Bronchial epithelial cell (primary cell): Measurements from ENCODE around the gene SCOC. TPM values are rescaled to one million over a fixed set of nuclear protein-coding genes. Genes with fewer than 3 reads are reported as not detected.

Source experiments
- DNase-seq: peaks from one replicate; pipeline ENCODE4 v3.0.0-alpha.2; 2010; ENCODE audit warnings: low read depth
- FAIRE-seq: peaks from 2 replicates; lab custom pipeline; 2011; peaks lifted over from hg19 to GRCh38; lab: Jason Lieb, UNC
- H3K27me3 ChIP-seq: 2 replicates; pipeline ENCODE4 v1.5.1; 2011; ENCODE audit warnings: low read length; ENCODE audit not compliant: control insufficient read depth, insufficient read depth
- H3K36me3 ChIP-seq: 2 replicates; pipeline ENCODE4 v1.5.1; 2011; ENCODE audit warnings: low read length; ENCODE audit not compliant: control insufficient read depth, insufficient read depth
- H3K4me3 ChIP-seq: 2 replicates; pipeline ENCODE4 v1.5.1; 2011; ENCODE audit warnings: mild to moderate bottlenecking, low read depth, low read length, control low read depth
- total RNA-seq: library from RNA; depleted of rRNA; stranded (reverse); fragments of >200 nt; gene quantifications from 2 replicates; pipeline ENCODE4 v1.2.1, GENCODE V29; 2014
- TF ChIP-seq, protein P1 (sequence below): IDR thresholded peaks from 2 replicates; pipeline ENCODE4 v1.5.1; 2011; ENCODE audit warnings: mild to moderate bottlenecking, moderate library complexity, low read length, control low read depth, inconsistent platforms; ENCODE audit not compliant: insufficient read depth, severe bottlenecking

The SCOC gene
- total RNA-seq = 61.9 and 81.0 TPM in 2 replicates

DNA sequence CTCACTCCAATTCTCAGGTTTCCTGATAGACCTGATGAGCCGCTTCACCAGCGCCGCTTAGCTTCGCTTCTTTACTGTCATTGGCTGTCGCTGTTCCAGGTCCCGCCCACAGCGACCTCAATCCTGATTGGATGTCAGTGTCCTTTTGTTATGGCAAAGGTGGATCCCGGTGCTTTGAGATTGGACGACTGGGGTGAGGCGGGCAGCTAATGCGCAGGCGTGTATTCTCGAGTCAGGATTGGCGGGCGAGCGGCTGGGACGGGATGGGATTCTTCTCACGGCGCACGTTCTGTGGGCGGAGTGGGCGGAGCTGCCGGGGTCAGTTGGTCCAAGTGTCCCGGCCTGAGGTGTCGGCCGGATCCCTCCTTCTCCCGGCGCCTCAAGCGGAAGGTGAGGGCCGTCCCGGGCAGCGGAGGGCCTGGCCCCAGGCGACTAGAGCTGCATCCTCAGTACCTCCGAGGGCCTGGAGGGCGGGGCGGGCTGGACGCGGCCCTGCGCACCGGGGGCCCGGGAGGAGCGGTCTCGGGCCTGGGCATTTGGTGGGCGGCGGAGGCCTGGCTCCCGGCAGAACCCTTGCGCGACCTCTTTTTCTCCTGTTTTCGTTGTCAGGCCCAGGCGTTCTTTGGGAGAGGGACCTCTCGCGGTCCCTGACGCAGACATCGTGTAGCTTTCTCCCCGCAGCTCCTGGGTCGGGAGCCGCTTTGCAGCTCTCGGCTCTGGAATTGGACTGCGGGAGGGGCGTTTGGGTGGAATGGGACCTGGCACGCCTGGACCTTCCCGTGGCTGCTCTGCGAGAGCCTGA is at the start of gene SCOC:
Gene SCOC (plus strand): TSS at position 319 of the 802 bp plus-strand sequence. CDS start 5,525 bp downstream, outside the sequence.
- Histone ChIP-seq H3K4me3 (peak within 1 kb of the TSS; percentile 81), H3K36me3 (no peaks in the 10 kb centered on the region), H3K27me3 (no peaks in the 10 kb centered on the region)
- peak; percentile 99 for FAIRE-seq
- peak; percentile 99 for DNase-seq
- TF ChIP-seq, protein P1, sequence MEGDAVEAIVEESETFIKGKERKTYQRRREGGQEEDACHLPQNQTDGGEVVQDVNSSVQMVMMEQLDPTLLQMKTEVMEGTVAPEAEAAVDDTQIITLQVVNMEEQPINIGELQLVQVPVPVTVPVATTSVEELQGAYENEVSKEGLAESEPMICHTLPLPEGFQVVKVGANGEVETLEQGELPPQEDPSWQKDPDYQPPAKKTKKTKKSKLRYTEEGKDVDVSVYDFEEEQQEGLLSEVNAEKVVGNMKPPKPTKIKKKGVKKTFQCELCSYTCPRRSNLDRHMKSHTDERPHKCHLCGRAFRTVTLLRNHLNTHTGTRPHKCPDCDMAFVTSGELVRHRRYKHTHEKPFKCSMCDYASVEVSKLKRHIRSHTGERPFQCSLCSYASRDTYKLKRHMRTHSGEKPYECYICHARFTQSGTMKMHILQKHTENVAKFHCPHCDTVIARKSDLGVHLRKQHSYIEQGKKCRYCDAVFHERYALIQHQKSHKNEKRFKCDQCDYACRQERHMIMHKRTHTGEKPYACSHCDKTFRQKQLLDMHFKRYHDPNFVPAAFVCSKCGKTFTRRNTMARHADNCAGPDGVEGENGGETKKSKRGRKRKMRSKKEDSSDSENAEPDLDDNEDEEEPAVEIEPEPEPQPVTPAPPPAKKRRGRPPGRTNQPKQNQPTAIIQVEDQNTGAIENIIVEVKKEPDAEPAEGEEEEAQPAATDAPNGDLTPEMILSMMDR = no peak

DNA sequence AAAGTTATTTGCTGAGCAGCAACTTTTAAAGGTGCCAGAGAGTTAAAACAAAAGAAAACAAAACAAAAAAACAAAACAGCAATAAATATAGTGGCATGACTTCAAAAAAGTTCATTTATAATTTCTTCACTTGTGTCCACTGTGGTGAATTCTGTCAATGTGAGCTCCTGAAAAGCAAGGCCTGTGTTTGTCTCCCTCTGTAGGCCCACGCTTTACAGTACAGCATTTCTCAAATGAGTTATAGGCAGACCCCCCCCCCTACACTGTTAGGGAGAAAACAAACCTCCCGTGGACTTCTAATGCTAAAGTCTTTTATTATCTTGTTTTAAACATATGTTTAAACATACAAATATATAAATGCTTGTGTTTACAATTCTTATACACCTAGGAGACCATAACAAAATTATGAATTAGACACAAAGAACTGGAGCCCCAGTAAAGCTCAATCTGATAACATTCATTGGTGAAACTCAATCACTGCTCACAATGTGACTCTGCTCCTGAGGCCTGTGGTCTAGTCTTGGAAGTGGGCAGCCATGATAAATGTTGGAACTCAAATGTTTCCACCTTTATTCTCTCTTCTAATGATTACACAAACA is 47.0 kb upstream of the SCOC start:
- peak; percentile 46 for DNase-seq
- Histone ChIP-seq H3K4me3 (no peak overlapping the region), H3K27me3 (no peaks in the 10 kb centered on the region), H3K36me3 (no peaks in the 10 kb centered on the region)
- no peak for FAIRE-seq
- TF ChIP-seq, protein P1 = peak; percentile 60

DNA sequence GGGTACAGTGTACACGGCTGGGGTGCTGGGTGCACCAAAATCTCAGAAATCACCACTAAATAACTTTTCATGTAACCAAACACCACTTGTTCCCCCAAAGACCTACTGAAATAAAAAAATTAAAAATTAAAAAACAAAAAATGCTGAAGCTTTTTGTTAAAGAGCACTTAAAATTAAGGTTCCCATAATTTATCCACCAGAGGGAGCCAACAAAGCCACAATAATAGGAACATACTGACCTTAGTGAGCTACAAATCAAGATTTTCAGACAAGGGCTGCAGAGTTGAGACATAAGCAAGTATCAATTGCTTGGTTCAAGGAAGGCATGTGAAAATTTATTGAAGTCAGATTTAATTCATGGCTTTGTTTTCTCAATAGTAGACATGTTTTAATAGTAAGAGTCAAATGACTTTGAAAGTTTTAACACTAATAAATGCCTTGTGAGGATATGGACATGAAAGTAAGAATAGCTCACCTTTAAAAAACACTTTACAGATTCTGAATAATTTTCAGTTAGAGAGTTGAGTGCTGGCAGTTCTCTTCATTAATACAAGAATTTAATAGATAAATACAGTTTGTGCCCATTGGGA is 43.0 kb upstream of the SCOC start:
- DNase-seq = peak; percentile 62
- H3K27me3 ChIP-seq = no peaks in the 10 kb centered on the region
- H3K36me3 ChIP-seq = no peaks in the 10 kb centered on the region
- no peak overlapping the region for H3K4me3 ChIP-seq
- TF ChIP-seq, protein P1 = peak; percentile 47
- FAIRE-seq = no peak

DNA sequence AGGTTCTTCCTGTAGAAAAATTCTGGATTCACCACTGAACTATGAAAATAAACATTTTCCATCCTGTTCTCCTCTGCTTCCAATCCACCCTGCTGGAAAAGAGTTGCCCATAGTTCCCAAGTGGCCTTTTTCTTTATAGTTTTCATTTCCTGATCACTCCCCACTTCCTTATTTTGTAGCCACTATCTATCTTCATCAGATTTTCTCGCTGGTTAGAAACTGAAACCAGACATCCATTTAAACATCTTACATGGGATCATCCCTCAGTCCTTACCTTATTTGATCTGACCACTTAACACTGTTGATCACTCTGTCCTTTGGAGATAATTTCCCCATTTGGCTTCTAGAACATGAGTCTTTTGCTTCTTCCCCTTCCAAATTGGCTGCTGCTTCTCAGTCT is 42.2 kb upstream of the SCOC start:
- FAIRE-seq (no peak), DNase-seq (no peak)
- Histone ChIP-seq H3K4me3 (no peak overlapping the region), H3K36me3 (no peaks in the 10 kb centered on the region), H3K27me3 (no peaks in the 10 kb centered on the region)
- TF ChIP-seq, protein P1 = no peak

DNA sequence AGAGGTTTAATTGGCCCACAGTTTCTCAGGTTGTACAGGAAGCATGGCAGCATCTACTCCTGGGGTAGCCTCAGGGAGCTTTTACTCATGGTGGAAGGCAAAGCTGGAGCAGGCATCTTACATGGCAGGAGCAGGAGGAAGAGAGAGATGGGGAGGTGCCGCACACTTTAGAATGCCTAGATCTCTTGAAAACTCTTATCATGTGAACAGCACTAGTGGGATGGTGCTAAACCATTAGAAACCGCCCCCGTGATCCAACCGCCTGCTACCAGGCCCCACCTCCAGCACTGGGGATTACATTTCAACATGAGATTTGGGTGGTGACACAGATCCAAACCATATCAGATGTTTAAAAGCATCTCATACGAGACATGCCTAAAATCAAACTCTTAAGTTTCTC is 41.6 kb upstream of the SCOC start:
- TF ChIP-seq, protein P1 = no peak
- H3K36me3 ChIP-seq = no peaks in the 10 kb centered on the region
- FAIRE-seq (no peak), DNase-seq (no peak)
- H3K27me3 ChIP-seq = no peaks in the 10 kb centered on the region
- no peak overlapping the region for H3K4me3 ChIP-seq
